Stimulated activated CD8-positive, alpha-beta memory T cell treated with anti-CD3 and anti-CD28 coated beads, Interleukin-7, amount 100 ng/mL, for 48 hours (primary cell): Measurements from ENCODE around the gene ZBTB34.
"Not testable (repeated sequence)": the region's sequence is repeated elsewhere in the genome, so short reads cannot be mapped to it uniquely, and the experiment has no call there.

Experiments used
- DNase-seq, 2 donors: peaks; one replicate each; pipeline ENCODE4 v3.0.0-alpha.2; 2020; ENCODE audit warnings: low read depth in 1 of 2; ENCODE audit errors: extremely low read depth in 1 of 2

Gene ZBTB34

GRCh38 chr9:126860077-126860756, at the start of gene ZBTB34:
Gene ZBTB34 (plus strand): TSS chr9:126860639. CDS start chr9:126879400, 18,761 bp downstream.
- peak; percentile 37 to 49 for DNase-seq

GRCh38 chr9:126813072-126813471, 47.4 kb upstream of the ZBTB34 start:
- DNase-seq: no peak

GRCh38 chr9:126814091-126814490, 46.3 kb upstream of the ZBTB34 start:
- DNase-seq: no peak

GRCh38 chr9:126817615-126818014, 42.8 kb upstream of the ZBTB34 start:
- DNase-seq: not testable (repeated sequence)

- no peak for DNase-seq
Observed at GRCh38 chr9:126818482-126818881, 42.0 kb upstream of the ZBTB34 start.

GRCh38 chr9:126819482-126819881, 41.0 kb upstream of the ZBTB34 start:
- no peak for DNase-seq

GRCh38 chr9:126822278-126822677, 38.2 kb upstream of the ZBTB34 start:
- DNase-seq: no peak

GRCh38 chr9:126822873-126823272, 37.6 kb upstream of the ZBTB34 start:
- DNase-seq: no peak

- DNase-seq: not testable (repeated sequence)
Observed at GRCh38 chr9:126824052-126824451, 36.4 kb upstream of the ZBTB34 start.

- DNase-seq: no peak
Observed at GRCh38 chr9:126827227-126827626, 33.2 kb upstream of the ZBTB34 start.

GRCh38 chr9:126829035-126829434, 31.4 kb upstream of the ZBTB34 start:
- no peak for DNase-seq

- DNase-seq: no peak
Observed at GRCh38 chr9:126830827-126831226, 29.6 kb upstream of the ZBTB34 start.

- DNase-seq: no peak
Observed at GRCh38 chr9:126832440-126832839, 28.0 kb upstream of the ZBTB34 start.

GRCh38 chr9:126833020-126833419, 27.4 kb upstream of the ZBTB34 start:
- DNase-seq: no peak

GRCh38 chr9:126833710-126834345, 26.6 kb upstream of the ZBTB34 start:
- no peak for DNase-seq

- no peak for DNase-seq
Observed at GRCh38 chr9:126834672-126835071, 25.8 kb upstream of the ZBTB34 start.

GRCh38 chr9:126836216-126836615, 24.2 kb upstream of the ZBTB34 start:
- no peak for DNase-seq

GRCh38 chr9:126838055-126838811, 22.2 kb upstream of the ZBTB34 start:
- DNase-seq: no peak

- DNase-seq: no peak
Observed at GRCh38 chr9:126838895-126839294, 21.5 kb upstream of the ZBTB34 start.

GRCh38 chr9:126839301-126839700, 21.1 kb upstream of the ZBTB34 start:
- DNase-seq: no peak

- DNase-seq: no peak
Observed at GRCh38 chr9:126842220-126842842, 18.1 kb upstream of the ZBTB34 start.
